ENCODE data around the gene DIDO1.
"Not testable (repeated sequence)": the region's sequence is repeated elsewhere in the genome, so short reads cannot be mapped to it uniquely, and the experiment has no call there.

Gene DIDO1

DNA sequence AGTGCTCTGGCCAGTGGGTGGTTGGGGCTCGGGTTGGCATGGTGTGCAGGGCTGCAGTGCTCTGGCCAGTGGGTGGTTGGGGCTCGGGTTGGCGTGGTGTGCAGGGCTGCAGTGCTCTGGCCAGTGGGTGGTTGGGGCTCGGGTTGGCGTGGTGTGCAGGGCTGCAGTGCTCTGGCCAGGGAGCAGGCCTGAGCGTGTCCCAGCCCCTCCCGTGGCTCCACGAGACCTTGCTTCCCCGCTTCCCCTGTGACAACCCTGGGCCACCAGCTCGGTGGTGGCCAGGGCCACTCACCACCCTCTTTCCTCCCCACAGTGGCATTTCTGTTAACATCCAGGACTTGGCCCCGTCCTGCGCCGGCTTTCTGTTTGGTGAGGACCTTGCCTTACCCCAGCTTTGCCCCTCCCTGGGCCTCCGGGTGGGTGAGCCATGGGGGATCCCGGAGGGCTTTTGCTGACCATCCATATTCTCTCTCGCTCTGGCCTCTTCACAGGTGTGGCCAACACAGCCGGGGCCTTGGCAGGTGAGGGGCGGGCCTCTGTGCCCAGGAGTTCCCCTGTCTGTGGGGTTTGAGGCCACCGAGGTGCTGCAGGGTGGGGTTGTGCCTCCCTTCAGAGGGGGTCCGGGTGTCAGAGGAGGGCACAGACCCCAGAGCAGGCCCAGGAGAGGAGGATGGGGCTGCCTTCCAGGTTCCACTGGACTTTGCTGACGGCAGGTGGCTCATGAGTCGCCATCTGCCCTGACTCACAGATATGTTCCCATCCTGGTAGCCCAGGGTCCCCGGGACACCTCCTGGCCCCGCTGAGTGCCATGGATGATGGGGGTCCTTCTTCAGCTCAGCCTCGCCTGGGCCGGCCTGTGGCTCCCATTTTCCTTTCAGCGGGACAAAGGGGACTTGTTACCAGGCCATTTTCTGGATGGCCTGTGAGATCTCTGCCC lies 40.2 kb upstream of the DIDO1 start:
- Mint-ChIP-seq H3K27ac (no peak overlapping the region), H3K9me3 (no peaks in the 10 kb centered on the region), H3K27me3 (peaks cover 3% of the 10 kb centered on the region), H3K36me3 (ENCODE audit: low read depth) (peaks cover 3% of the 10 kb centered on the region), H3K4me3 (no peak overlapping the region), H3K4me1 (ENCODE audit: low read depth) (peaks cover under 1% of the 10 kb centered on the region)

DNA sequence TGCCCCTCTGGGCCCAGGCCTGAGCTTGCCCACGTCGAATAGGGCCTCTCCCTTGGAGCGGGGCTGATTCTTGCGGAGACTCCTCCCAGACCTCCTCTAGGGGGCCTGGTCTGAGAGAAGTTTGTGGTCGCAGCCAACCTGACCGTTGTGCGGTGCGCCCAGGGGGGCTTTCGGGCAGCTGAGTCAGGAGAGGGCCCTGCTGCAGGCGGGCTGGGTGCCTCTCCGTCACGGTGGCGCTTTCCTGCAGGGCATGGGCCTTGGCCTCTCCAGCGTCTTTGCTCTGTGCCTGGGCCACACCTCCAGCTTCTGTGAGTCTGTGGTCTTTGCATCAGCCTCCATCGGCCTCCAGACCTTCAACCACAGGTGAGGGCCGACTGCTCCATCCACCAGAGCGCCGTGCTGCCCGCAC lies 39.1 kb upstream of the DIDO1 start:
- Mint-ChIP-seq H3K4me3 (no peak overlapping the region), H3K36me3 (ENCODE audit: low read depth) (peaks cover 3% of the 10 kb centered on the region), H3K9me3 (no peaks in the 10 kb centered on the region), H3K27me3 (no peaks in the 10 kb centered on the region), H3K27ac (no peak overlapping the region), H3K4me1 (ENCODE audit: low read depth) (no peaks in the 10 kb centered on the region)

DNA sequence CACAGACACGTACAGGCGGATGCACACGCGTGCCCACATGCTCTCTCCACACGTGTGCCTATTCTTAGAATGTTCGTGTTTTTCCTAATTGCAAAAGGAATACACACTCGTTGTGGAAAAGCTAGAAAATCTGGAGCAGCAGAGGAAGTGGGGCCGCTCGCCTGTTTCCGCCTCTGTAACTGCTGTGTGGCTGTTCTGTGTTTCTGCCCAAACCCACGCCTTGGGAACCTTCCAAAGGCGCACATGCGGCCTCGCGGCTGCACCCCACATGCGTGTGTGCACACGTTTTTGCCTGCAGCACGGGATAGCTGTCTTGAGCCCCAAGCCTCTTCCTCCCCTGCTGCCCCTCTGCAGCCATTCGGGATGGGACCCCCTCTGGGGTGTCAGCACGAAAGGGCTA lies 38.4 kb upstream of the DIDO1 start:
- H3K27me3 Mint-ChIP-seq, result no peaks in the 10 kb centered on the region
- H3K27ac Mint-ChIP-seq, result no peak overlapping the region
- H3K4me1 Mint-ChIP-seq (ENCODE audit: low read depth), result peaks cover 4% of the 10 kb centered on the region
- H3K36me3 Mint-ChIP-seq (ENCODE audit: low read depth), result peaks cover 7% of the 10 kb centered on the region
- H3K9me3 Mint-ChIP-seq, result no peaks in the 10 kb centered on the region
- no peak overlapping the region for H3K4me3 Mint-ChIP-seq

DNA sequence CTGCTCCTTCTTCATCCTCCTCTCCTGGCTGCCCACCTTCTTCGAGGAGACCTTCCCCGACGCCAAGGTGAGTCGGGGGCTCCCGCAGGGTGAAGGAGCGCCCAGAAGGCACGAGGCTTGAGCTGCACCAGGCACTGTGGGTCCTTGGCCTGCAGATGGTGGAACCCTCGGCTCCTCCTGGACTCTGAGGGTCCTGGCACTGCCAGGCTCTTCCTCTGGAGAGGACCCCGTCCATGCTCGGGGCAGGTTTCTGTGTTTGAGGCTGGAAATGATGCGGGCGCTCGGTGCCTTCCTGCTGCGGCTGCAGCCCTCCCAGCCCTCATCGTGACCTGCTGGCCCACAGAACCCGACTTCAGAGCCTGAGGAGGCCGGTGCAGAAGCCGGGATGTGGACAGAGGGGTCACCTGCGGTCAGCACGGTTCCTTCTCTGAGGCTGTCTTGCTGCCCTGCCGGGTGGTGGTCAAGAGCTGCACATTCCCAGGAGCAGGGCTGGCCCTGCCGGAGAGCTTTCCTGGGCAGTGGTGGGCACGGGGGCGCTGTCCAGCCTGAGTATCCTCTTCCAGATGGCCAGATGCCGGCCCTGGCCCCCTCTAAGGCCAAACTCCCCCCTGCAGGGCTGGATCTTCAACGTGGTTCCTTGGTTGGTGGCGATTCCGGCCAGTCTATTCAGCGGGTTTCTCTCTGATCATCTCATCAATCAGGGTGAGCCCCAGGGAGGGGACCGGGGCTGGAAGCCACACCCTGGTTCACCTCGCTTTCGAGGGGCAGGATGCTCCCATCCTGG lies 37.5 kb upstream of the DIDO1 start:
- Mint-ChIP-seq H3K4me3 (no peak overlapping the region), H3K36me3 (ENCODE audit: low read depth) (peaks cover 7% of the 10 kb centered on the region), H3K9me3 (no peaks in the 10 kb centered on the region), H3K4me1 (ENCODE audit: low read depth) (peaks cover 11% of the 10 kb centered on the region), H3K27ac (no peak overlapping the region), H3K27me3 (no peaks in the 10 kb centered on the region)

DNA sequence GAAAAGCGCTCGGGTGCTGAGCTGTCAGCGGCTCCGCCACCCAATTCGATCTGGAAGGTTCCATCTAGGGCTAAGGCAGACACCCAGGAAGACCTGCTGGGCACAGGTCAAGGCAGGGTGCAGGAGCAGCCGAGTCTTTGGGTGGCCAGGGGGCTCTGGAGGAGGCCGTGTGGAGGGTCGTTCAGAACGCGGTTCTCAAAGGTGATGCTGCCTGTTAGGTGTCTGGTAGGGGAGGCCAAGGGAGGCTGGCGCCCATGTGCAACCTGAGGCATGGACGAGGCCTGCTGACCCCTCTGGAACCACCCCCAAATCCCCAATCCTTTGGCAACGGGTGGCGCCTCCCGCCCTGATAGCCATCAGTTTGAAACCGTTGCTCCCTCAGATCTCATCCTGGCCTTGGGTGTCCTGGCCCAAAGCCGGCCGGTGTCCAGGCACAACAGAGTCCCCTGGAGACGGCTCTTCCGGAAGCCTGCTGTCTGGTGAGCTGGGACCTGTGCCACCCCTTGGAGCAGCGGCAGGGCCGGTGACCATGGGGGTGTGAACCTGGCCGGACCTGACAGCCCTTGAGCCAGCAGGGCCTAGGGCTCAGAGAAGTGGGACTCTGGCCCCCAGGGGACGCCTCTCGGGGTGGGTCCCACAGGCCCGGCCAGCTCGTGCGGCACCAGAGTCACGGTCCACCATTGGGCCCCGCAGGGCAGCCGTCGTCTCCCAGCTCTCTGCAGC lies 36.7 kb upstream of the DIDO1 start:
- H3K36me3 Mint-ChIP-seq (ENCODE audit: low read depth), result peaks cover 8% of the 10 kb centered on the region
- no peak overlapping the region for H3K4me3 Mint-ChIP-seq
- peaks cover 17% of the 10 kb centered on the region for H3K4me1 Mint-ChIP-seq (ENCODE audit: low read depth)
- H3K27me3 Mint-ChIP-seq, result no peaks in the 10 kb centered on the region
- no peaks in the 10 kb centered on the region for H3K9me3 Mint-ChIP-seq
- no peak overlapping the region for H3K27ac Mint-ChIP-seq

DNA sequence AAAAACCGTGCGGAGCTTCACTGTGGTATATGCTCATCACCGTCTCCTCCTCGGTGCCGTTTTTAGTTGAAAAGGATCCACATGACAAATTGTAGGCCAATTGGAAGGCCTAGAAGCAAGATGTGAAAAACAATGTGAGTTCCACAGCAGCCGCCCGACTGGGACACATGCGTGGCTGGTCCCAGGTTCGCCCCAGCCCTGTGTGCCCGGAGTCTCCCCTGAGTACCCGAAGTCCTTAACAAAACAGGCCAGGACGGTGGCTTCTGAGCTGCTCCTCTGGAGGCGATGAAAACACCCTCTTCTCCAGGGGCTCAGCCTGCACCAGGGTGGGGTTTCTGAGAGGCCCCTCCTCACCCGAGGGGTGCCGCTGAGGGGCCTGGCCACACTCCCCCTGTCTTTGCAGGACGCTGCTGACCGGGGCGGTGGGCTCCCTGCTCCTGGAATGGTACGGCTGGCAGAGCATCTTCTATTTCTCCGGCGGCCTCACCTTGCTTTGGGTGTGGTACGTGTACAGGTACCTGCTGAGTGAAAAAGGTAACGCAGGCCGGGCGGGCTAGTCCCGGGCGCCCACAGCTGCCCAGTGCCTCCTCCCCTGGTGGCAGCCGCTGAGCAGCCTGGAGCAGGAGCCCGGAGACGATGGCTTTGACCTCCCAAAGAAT lies 36.0 kb upstream of the DIDO1 start:
- H3K9me3 Mint-ChIP-seq, result no peaks in the 10 kb centered on the region
- H3K4me3 Mint-ChIP-seq, result no peak overlapping the region
- peaks cover 11% of the 10 kb centered on the region for H3K36me3 Mint-ChIP-seq (ENCODE audit: low read depth)
- no peaks in the 10 kb centered on the region for H3K27me3 Mint-ChIP-seq
- no peak overlapping the region for H3K27ac Mint-ChIP-seq
- H3K4me1 Mint-ChIP-seq (ENCODE audit: low read depth), result peaks cover 19% of the 10 kb centered on the region

DNA sequence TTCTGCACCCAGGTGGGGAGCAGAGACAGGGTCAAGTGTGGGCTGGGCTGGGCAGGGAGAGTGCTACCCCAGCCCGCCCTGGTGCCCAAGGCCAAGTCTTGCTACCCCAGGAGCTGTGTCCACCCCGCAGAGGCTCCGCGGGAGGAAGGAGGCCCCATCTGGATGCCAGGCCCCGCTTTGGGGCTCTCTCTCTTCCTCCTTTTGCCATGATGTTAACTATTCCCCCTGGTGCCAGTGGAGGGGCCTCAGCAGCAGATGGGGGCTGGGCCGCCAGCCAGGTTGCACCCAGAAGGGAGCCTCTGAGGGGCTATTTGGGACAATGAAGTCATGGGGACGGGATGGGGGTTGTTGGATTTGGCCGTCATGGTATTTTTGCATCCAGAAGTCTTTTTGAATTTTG lies 35.5 kb upstream of the DIDO1 start:
- Mint-ChIP-seq H3K36me3 (ENCODE audit: low read depth) (peaks cover 11% of the 10 kb centered on the region), H3K4me3 (no peak overlapping the region), H3K9me3 (no peaks in the 10 kb centered on the region), H3K27me3 (no peaks in the 10 kb centered on the region), H3K4me1 (ENCODE audit: low read depth) (peaks cover 19% of the 10 kb centered on the region), H3K27ac (no peak overlapping the region)

DNA sequence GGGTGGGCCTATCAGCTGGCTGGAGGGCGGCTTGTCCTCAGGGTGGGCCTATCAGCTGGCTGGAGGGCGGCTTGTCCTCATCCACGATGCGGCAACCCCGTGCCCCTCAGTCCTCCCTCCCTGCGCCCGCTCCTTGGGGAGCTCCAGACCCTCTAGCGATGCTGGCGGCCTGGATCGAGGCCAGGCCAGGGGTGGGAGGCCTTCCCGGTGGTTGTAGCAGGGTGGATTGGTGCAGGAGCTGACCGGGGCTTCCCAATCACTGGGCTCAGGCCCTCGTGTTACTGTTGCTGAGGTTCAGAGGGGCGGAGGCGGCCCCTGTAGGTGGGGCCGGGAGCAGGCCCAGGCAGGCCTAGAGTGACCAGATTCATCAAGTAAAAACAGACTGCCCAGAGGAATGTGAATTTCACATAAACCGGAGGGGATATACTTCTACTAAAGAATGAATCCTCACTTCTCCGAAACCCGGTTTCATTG lies 35.0 kb upstream of the DIDO1 start:
- Mint-ChIP-seq H3K27ac (no peak overlapping the region), H3K4me1 (ENCODE audit: low read depth) (peaks cover 19% of the 10 kb centered on the region), H3K9me3 (no peaks in the 10 kb centered on the region), H3K4me3 (no peak overlapping the region), H3K27me3 (no peaks in the 10 kb centered on the region), H3K36me3 (ENCODE audit: low read depth) (peaks cover 11% of the 10 kb centered on the region)

DNA sequence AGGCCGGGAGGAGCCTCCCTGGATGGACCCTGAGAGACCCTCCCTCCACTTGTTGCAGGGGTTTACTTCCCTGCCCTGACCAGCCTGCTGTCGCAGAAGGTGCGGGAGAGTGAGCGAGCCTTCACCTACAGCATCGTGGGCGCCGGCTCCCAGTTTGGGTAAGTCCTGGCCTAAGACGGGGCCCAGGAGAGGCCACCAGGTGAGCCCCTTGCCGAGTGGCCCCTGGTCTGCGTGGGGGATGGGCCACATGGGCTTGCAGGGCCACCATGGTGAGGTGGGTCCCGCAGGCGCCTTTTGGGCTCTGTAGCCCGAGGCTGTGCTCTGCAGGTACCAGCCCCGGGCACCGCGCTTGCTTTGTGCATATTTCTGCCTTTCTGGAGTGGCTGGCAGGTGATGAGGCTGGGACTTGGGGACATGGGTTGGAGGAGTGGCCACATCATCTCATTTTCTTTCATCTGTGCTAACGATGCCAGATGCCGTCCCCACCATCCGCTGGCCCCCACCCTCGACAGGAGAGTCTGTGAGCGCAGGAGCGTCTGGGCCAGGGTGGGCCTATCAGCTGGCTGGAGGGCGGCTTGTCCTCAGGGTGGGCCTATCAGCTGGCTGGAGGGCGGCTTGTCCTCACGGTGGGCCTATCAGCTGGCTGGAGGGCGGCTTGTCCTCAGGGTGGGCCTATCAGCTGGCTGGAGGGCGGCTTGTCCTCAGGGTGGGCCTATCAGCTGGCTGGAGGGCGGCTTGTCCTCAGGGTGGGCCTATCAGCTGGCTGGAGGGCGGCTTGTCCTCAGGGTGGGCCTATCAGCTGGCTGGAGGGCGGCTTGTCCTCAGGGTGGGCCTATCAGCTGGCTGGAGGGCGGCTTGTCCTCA lies 34.4 kb upstream of the DIDO1 start:
- not testable (repeated sequence) for H3K36me3 Mint-ChIP-seq (ENCODE audit: low read depth); H3K27ac Mint-ChIP-seq; H3K4me3 Mint-ChIP-seq; H3K9me3 Mint-ChIP-seq; H3K27me3 Mint-ChIP-seq
- H3K4me1 Mint-ChIP-seq (ENCODE audit: low read depth), result peaks cover 19% of the 10 kb centered on the region

DNA sequence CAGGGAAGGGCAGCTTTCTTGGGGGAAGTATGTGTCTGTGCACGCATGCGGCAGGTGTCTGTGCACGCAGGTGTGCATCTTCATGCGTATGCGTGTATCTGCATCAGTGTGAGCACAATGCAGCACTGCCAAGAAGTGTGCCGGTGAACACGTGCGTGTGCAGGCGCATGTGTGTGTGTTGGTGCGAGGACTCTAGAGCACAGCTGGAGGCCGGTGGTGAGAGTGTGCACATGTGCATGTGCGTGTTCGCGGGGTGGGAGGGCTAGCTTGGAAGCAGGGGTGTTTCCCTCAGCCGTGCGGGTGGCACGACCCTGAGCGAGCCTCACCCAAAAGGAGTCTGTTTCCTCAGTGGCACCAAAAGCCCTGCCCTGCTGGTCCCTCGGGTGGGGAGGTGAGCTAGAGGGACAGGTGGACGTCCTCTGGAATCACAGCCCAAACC lies 33.7 kb upstream of the DIDO1 start:
- H3K27me3 Mint-ChIP-seq, result no peaks in the 10 kb centered on the region
- peaks cover 19% of the 10 kb centered on the region for H3K4me1 Mint-ChIP-seq (ENCODE audit: low read depth)
- H3K36me3 Mint-ChIP-seq (ENCODE audit: low read depth), result peaks cover 8% of the 10 kb centered on the region
- no peaks in the 10 kb centered on the region for H3K9me3 Mint-ChIP-seq
- no peak overlapping the region for H3K4me3 Mint-ChIP-seq
- no peak overlapping the region for H3K27ac Mint-ChIP-seq

DNA sequence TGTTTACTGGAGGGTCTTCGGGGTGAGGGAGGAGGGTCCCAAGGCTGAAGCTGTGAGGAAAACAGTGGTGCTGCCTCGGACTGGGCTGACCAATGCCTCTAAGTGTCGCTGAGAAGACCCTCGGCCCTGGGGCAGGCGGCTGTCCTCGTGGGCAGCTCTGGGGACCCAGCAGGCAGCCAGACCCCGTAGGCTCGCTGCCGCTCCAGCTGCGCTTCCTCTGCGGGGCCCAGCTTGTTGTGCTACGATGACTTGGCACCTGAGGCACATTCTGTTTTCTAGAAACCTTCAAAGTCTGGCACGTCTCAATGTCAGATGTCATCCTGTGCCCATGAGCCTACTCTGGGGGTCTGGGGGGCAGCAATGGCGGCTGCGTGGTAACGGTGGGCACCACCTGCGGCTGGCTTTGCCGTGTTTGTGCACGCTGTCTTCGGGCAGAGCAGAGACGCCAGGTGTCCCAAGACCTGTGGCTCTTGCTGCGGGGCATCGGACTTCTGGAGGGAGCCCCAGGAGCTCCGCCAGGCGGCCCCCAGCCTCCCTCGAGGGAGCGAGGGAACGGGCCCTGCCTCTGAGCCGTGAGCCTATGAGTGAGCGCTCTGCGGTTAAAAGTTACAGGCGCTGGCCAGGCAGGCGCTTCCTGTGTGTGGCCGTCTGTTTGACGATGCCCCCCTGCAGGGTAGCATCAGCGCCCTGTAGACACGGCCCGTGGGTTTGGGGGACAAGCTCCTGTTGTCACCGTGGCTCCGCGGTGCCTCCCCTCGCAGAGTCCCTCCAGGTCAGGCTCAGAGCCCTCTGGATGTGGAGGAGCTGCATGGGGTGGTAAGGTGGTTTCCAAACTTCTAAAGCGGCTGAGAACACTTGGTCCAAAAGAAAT lies 33.0 kb upstream of the DIDO1 start:
- H3K4me3 Mint-ChIP-seq, result no peak overlapping the region
- peaks cover 8% of the 10 kb centered on the region for H3K36me3 Mint-ChIP-seq (ENCODE audit: low read depth)
- peaks cover 24% of the 10 kb centered on the region for H3K4me1 Mint-ChIP-seq (ENCODE audit: low read depth)
- H3K27me3 Mint-ChIP-seq, result no peaks in the 10 kb centered on the region
- no peak overlapping the region for H3K27ac Mint-ChIP-seq
- H3K9me3 Mint-ChIP-seq, result no peaks in the 10 kb centered on the region

DNA sequence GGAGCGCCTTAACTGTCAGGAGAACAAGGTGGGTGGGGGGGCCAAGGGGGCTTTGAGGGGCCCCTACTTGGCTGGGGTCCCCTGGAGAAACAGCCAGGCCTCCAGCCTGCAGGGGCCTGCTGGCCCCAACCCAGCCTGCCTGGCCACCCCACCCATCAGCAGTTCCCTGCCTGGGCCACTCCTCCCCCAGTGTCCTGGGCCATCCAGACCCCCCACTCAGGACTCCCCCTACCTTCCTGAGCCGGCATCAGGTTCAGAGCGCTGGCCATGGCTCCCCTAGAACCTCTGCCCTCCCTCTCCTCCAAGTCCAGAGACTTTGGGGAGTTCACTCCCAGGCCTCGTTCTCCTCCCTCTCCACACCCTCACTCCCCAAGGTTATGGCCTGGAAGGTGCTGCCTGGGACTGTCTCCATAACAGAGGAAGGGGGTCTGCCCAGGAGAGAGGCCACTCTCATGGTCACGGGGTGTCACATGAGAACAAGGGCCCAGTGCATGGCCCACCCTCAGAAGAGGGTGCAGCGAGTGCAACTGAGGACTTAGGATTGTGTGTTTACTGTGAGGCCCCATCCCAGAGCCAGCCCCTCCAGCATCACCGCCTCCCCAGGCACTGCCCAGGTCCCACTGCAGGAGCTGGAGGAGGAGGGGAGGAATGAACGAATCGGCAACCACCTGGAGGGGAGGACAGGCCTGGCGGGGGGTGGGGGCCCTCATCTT lies 32.2 kb upstream of the DIDO1 start:
- Mint-ChIP-seq H3K4me3 (no peak overlapping the region), H3K4me1 (ENCODE audit: low read depth) (peaks cover 32% of the 10 kb centered on the region), H3K9me3 (no peaks in the 10 kb centered on the region), H3K27ac (no peak overlapping the region), H3K36me3 (ENCODE audit: low read depth) (peaks cover 8% of the 10 kb centered on the region), H3K27me3 (no peaks in the 10 kb centered on the region)
